ENCODE results near the gene MTHFD1.

- TF ChIP-seq CTCF (IDR thresholded peaks at IDR 0.05 in 8 of 11, conservative IDR thresholded peaks at IDR 0.05 in 3 of 11) (no peak), POLR2AphosphoS5 (IDR thresholded peaks at IDR 0.05) (no peak)
These were observed 24.8 kb upstream of the MTHFD1 start for GRCh38 chr14:64363265-64363846.

Data from spleen (tissue), 7 donors.